HG03571 (cell line): ENCODE data around the gene CYTL1.
A peak's percentile ranks its signal among the peaks of the same experiment; 100 is the strongest.
"Not testable (repeated sequence)": the region's sequence is repeated elsewhere in the genome, so short reads cannot be mapped to it uniquely, and the experiment has no call there.

ENCODE experiments used
- ATAC-seq: cut with Tn5 transposase; IDR thresholded peaks from one replicate; pipeline ENCODE4 v1.9.1; 2021; ENCODE audit not compliant: unreplicated experiment

Gene CYTL1

GRCh38 chr4:5003372-5003857 lies 15.8 kb downstream of the CYTL1 start:
- no peak for ATAC-seq

- not testable (repeated sequence) for ATAC-seq
Measured at GRCh38 chr4:5001641-5002040, 17.6 kb downstream of the CYTL1 start.

DNA sequence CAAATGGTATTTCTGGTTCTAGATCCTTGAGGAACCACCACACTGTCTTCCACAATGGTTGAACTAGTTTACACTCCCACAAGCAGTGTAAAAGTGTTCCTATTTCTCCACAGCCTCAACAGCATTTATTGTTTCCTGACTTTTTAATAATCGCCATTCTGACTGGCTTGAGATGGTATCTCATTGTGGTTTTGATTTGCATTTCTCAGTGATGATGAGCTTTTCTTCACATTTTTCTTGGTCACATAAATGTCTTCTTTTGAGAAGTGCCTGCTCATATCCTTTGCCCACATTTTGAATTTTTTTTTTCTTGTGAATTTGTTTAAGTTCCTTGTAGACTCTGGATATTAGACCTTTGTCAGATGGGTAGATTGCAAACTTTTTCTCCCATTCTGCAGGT lies 22.3 kb downstream of the CYTL1 start:
- not testable (repeated sequence) for ATAC-seq

- ATAC-seq = no peak
Measured at GRCh38 chr4:4995908-4996265, 23.4 kb downstream of the CYTL1 start.

DNA sequence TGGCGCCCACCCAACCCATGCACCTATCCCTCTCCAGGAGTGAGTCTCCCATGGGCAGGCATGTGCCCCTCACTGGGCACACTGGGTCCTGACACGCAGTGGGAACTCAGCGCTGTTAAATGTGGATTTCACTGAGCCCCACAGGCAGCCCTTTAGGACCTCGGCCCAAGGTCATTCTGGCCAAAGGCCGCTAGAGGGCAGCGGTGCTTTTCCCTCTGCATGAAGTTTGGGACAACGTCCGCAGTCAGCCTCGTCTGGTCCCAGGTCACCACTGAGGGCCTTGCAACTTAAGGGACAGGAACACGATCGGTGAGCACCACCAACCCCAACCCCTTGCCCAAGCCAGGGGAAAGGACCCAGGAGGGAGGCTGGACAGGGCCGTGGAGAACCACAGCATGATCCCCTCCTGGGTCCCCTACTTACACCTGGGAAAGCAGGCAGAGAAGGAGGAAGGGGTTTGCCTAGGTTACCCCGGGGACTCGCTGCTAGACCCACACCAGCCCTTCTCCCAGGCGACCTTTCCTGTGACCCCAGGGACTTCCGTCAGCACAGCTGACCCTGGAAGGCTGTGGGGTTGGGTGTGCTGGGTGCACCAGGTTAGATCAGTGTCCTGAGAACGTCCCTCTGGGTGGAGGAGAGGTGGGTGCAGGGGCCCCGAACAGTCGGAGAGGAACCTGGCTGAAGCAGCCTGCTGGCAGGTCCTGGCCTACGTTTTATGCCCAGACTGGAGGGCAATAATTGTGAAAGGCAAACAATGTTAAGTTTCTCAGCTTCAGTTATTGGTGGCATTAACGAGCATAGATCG lies 24.0 kb downstream of the CYTL1 start:
- peak; percentile 47 for ATAC-seq

GRCh38 chr4:4994312-4995097 lies 24.8 kb downstream of the CYTL1 start:
- no peak for ATAC-seq

- ATAC-seq = no peak
Measured at GRCh38 chr4:4992833-4993232, 26.4 kb downstream of the CYTL1 start.

GRCh38 chr4:4991541-4992099 lies 27.6 kb downstream of the CYTL1 start:
- ATAC-seq = no peak

- ATAC-seq = no peak
Measured at GRCh38 chr4:4990857-4991540, 28.3 kb downstream of the CYTL1 start.

DNA sequence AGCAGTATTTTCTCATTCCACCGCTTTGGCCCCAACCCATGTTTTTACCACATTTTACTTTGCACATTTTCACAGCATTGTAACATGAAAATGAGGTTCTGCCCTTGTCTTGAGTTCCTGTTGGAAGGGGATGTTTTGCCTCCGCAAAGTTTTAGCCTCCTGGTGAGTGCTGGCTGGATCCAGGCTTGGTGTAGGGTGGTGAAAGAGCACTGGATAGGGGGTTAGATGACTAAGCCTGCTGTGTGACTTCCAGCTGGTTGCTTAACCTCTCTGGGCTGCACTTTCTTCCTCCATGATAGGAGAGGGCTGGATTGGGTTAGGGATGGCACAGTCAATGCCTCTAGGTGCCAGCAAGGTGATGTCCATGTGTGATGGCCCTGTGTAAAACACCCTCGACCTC lies 28.9 kb downstream of the CYTL1 start:
- no peak for ATAC-seq

DNA sequence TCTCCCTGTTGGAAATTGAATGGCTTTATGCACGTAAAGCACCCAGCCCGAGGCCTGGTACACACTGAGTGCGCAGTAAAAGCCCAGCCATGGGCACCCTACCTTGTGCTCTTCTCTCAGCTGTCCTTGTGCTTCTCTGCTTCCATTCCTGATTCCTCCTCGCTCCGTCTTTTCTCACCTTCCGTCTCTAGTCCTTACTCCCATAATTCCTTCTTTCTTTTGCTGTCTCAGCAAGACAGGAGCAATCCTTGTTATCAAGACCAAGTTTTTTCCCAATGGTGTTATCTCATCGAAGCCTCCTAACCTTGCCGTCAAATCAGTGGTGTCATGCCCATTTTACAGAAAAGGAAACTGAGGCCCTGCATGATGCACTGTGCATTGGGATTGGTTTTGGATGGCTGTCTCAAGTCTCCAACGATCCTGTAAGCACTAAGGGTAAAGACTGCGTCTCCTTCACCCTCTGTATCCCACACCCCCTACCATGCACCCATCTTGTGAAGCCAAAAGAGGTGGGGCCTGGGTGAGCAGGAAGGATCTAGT lies 30.1 kb downstream of the CYTL1 start:
- no peak for ATAC-seq

DNA sequence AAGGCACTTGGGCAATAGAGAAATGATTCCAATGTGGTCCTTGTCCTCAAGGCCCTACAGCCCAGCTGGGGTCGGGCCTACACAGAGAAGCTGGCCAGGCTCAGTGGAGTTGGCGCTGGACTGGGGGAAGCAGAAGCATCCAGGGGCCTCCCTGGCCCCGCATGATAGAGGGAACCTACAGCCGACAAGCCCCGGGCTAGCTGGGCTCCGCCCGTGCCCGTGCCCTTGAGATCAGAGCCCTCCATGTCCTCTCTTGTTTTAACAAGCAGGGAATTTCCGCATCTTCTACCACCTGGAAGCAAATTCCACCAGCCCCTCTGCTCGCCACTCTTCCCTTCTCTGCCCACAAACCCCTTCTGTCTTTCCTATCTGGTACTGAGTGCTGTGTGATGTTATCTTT lies 31.6 kb downstream of the CYTL1 start:
- no peak for ATAC-seq

DNA sequence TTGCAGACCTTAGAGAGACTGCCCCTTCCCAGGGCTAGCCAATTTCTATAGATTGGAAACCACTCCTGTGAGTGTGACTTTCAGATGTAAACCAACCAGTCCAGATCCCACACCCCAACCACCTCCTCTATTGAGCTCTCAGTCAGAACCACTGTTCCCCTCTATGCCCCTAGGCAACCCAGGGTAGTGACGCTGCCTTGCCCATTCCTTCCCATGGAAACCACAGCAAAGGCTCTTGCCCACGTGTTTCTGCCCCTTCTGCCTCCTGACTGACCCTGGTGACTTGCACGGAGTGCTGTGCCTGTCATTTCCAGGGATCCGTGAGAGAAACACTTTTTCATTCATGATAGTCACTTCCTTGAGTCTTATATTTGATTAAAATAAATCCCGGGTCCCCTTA lies 32.4 kb downstream of the CYTL1 start:
- ATAC-seq = no peak

GRCh38 chr4:4985844-4986243 lies 33.4 kb downstream of the CYTL1 start:
- no peak for ATAC-seq

DNA sequence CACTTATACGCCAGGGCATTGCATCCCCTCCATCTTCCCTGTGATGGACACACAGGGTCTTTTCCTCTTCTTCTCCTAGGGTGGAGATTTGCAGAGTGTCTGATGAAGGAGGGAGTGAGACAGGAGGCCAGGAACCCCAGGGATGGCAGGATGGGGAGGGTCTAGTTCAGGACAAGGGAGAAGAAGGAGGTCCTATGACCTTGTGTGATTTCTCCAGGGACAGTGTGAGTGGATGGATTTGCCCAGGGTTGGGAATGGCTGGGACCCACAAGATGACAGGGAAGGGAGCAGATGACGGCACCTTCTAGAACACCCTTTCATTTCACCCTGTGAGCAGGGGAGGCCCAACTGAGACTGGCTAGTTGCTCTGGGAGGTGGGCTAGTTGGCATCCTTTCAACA lies 34.2 kb downstream of the CYTL1 start:
- ATAC-seq = no peak

DNA sequence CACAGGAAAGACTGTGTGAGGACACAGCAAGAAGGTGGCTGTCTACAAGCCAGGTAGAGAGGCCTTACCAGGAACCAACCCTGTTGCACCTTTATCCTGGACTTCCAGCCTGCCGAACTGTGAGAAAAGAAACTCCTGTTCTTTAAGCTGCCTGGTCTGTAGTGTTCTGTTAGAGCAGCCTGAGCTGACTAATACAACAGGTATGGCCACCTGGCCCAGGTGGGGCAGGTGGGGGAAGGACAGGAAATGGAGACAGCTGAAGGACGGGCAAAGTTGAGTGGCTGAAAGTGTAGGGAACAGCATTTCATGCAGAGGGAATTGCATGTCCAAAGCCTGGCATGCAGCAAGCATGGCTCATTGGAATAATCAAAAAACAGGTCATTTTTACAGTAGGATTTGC lies 35.1 kb downstream of the CYTL1 start:
- no peak for ATAC-seq

DNA sequence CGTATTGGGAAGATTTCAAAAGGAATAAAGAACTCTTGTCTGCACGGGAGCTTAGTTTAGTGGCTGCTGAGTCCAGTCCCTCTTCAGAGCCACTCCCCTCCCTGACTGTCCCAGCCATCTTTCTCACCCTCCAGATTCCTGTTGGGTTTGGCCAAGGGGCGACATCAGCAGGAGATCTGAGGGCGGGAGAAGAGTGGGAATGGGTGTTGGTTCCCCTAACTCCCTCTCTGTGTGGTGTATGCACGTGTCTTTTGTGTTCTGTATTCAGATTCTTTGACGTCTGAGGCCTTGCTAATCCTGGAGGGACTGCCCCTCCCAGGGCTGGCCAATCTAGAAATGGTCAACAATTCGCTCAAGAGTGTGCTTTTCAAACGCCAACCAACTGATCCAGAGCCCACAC lies 37.4 kb downstream of the CYTL1 start:
- ATAC-seq = no peak

- no peak for ATAC-seq
Measured at GRCh38 chr4:4981427-4981826, 37.8 kb downstream of the CYTL1 start.

GRCh38 chr4:4980621-4981230 lies 38.5 kb downstream of the CYTL1 start:
- ATAC-seq = no peak

GRCh38 chr4:4979971-4980370 lies 39.3 kb downstream of the CYTL1 start:
- ATAC-seq = no peak

DNA sequence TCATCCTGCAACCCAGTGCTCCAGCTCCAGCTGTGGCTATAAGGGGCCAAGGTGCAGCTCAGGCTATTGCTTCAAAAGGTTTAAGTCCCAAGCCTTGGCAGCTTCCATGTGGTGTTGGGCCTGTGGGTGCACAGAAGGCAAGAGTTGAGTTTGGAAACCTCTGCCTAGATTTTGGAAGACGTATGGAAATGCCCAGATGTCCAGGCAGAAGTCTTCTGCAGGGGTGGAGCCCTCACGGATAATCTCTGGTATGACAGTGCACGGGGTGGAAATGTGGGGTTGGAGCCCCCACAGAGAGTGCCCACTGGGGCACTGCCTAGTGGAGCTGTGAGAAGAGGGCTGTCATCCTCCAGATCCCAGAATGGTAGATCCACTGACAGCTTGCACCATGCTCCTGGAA lies 44.5 kb downstream of the CYTL1 start:
- no peak for ATAC-seq
